Sciatic nerve (tissue), 2 donors: ENCODE results near the gene ATP1A1. TPM values are rescaled to one million over a fixed set of nuclear protein-coding genes. Genes with fewer than 3 reads are reported as not detected.

ENCODE experiments used
- ATAC-seq: fragments of 200-7000 bp; cut with Tn5 transposase; one replicate; pipeline ENCODE4 v1.9.1; 2020; ENCODE audit warnings: mild to moderate bottlenecking, moderate library complexity
- DNase-seq: peaks from one replicate; pipeline ENCODE4 v3.0.0-alpha.2; 2020; ENCODE audit warnings: low spot score
- intact Hi-C: fragments of 100-400 bp; cut with DNase I; formaldehyde crosslinking; loops from one replicate; pipeline ENCODE4 v1.14.2; 2022
- total RNA-seq: library from RNA; stranded (reverse); fragmentation: NEBNext Ultra II Directional; extraction: Animal tissue kit (Norgen Biotek cat#: 25700); gene quantifications from one replicate; pipeline ENCODE4 v1.2.1, GENCODE V29; 2021
- donor health status: DM: no; HTN: no; CAD: no.
- donor health status: DM: no; HTN: no; CAD: no.

Gene ATP1A1
- total RNA-seq, 1 donor from 2014 or later: 251 TPM

GRCh38 chr1:116380499-116381242 lies 7.6 kb downstream of the ATP1A1 start:
- intact Hi-C loops: no loop called here
- ATAC-seq: no peak
- no peak for DNase-seq

- ATAC-seq (no peak), DNase-seq (no peak)
- intact Hi-C loops: no loop called here
These were observed 9.3 kb downstream of the ATP1A1 start for GRCh38 chr1:116382321-116382720.

- intact Hi-C loops: no loop called here
- no peak for DNase-seq
- ATAC-seq: no peak
These were observed 9.9 kb downstream of the ATP1A1 start for GRCh38 chr1:116382857-116383483.

GRCh38 chr1:116386042-116386441 lies 13.0 kb downstream of the ATP1A1 start:
- intact Hi-C loops: no loop called here
- ATAC-seq: no peak
- no peak for DNase-seq

- ATAC-seq (no peak), DNase-seq (no peak)
- intact Hi-C loops: no loop called here
These were observed 14.5 kb downstream of the ATP1A1 start for GRCh38 chr1:116387551-116387950.

GRCh38 chr1:116388122-116388521 lies 15.1 kb downstream of the ATP1A1 start:
- intact Hi-C loops: no loop called here
- DNase-seq (no peak), ATAC-seq (no peak)

GRCh38 chr1:116389013-116389412 lies 16.0 kb downstream of the ATP1A1 start:
- intact Hi-C loops: no loop called here
- ATAC-seq: no peak
- no peak for DNase-seq

- intact Hi-C loops: no loop called here
- ATAC-seq (no peak), DNase-seq (no peak)
These were observed 16.6 kb downstream of the ATP1A1 start for GRCh38 chr1:116389686-116390085.

- DNase-seq: no peak
- intact Hi-C loops: no loop called here
- ATAC-seq: no peak
These were observed 17.2 kb downstream of the ATP1A1 start for GRCh38 chr1:116390195-116390594.

- ATAC-seq (no peak), DNase-seq (no peak)
- intact Hi-C loops: no loop called here
These were observed 18.1 kb downstream of the ATP1A1 start for GRCh38 chr1:116391185-116391584.

- ATAC-seq (no peak), DNase-seq (no peak)
- intact Hi-C loops: no loop called here
These were observed 19.8 kb downstream of the ATP1A1 start for GRCh38 chr1:116392717-116393404.

- ATAC-seq (no peak), DNase-seq (no peak)
- intact Hi-C loops: no loop called here
These were observed 20.7 kb downstream of the ATP1A1 start for GRCh38 chr1:116393792-116394191.

- no peak for ATAC-seq
- DNase-seq: no peak
- intact Hi-C loops: no loop called here
These were observed 21.2 kb downstream of the ATP1A1 start for GRCh38 chr1:116394270-116394669.

- intact Hi-C loops: no loop called here
- ATAC-seq: no peak
- DNase-seq: no peak
These were observed 23.7 kb downstream of the ATP1A1 start for GRCh38 chr1:116396769-116397168.

- DNase-seq: no peak
- intact Hi-C loops: no loop called here
- ATAC-seq: no peak
These were observed 24.7 kb downstream of the ATP1A1 start for GRCh38 chr1:116397728-116398127.

GRCh38 chr1:116400780-116401179 lies 27.7 kb downstream of the ATP1A1 start:
- ATAC-seq (no peak), DNase-seq (no peak)
- intact Hi-C loops: no loop called here

GRCh38 chr1:116401646-116402176 lies 28.7 kb downstream of the ATP1A1 start:
- DNase-seq (no peak), ATAC-seq (no peak)
- intact Hi-C loops: no loop called here

- DNase-seq (no peak), ATAC-seq (no peak)
- intact Hi-C loops: no loop called here
These were observed 29.3 kb downstream of the ATP1A1 start for GRCh38 chr1:116402333-116402732.

GRCh38 chr1:116403496-116404136 lies 30.6 kb downstream of the ATP1A1 start:
- no peak for ATAC-seq
- DNase-seq: no peak
- intact Hi-C loops: no loop called here

GRCh38 chr1:116404699-116405098 lies 31.7 kb downstream of the ATP1A1 start:
- ATAC-seq (no peak), DNase-seq (no peak)
- intact Hi-C loops: no loop called here
